HEK293 (cell line): ENCODE results near the gene TREH.
"Not testable (repeated sequence)": the region's sequence is repeated elsewhere in the genome, so short reads cannot be mapped to it uniquely, and the experiment has no call there.

Source experiments
- CTCF ChIA-PET: fragments of 350-600 bp; formaldehyde crosslinking; extraction: SDS; loops from one replicate; lab custom pipeline; 2021; ENCODE audit warnings: antibody characterized with exemption; lab: Yijun Ruan, JAX
- POLR2A ChIA-PET: fragments of 300-600 bp; formaldehyde crosslinking; extraction: SDS; loops from one replicate; lab custom pipeline; 2020; ENCODE audit warnings: antibody characterized with exemption, inconsistent platforms; lab: Yijun Ruan, JAX
- H3K27ac ChIP-seq: fragments of 200-500 bp; sonication (Bioruptor generic); 2 replicates; pipeline ENCODE4 v1.5.1; 2014; ENCODE audit warnings: low read depth, low read length, control low read depth, inconsistent platforms; ENCODE audit errors: extremely low read depth
- H3K36me3 ChIP-seq, 2 experiments: fragments of 200-500 bp in 1 of 2; sonication (Bioruptor generic) in 1 of 2; 1 replicate in 1 of 2; 2 replicates in 1 of 2; pipeline ENCODE4 v1.5.1; 2014 to 2017; ENCODE audit warnings: inconsistent platforms in 2 of 2, low read length in 2 of 2; ENCODE audit not compliant: control insufficient read depth in 2 of 2, insufficient read depth in 1 of 2
- H3K4me1 ChIP-seq: fragments of 200-500 bp; sonication (Bioruptor generic); 2 replicates; pipeline ENCODE4 v1.5.1; 2014; ENCODE audit warnings: mild to moderate bottlenecking, low read length, inconsistent platforms; ENCODE audit not compliant: control insufficient read depth, insufficient read depth
- H3K4me3 ChIP-seq: 2 replicates; pipeline ENCODE4 v1.5.1; 2011; ENCODE audit warnings: low read depth, mild to moderate bottlenecking, control low read depth, low read length, moderate library complexity
- H3K9me3 ChIP-seq: fragments of 200-500 bp; sonication (Bioruptor generic); 2 replicates; pipeline ENCODE4 v1.5.1; 2014; ENCODE audit warnings: low read depth, low read length, inconsistent platforms; ENCODE audit not compliant: control insufficient read depth, insufficient read depth
- IKZF3 ChIP-seq: fragments of 450-650 bp; IDR thresholded peaks from 2 replicates; pipeline ENCODE4 v1.5.0; 2018; ENCODE audit warnings: missing biosample characterization, mild to moderate bottlenecking, missing genetic modification characterization, moderate library complexity
- KLF9 ChIP-seq: fragments of 450-650 bp; formaldehyde crosslinking; IDR thresholded peaks from 2 replicates; pipeline ENCODE4 v1.5.1; 2016; ENCODE audit warnings: missing biosample characterization, missing genetic modification characterization, low read depth
- PRDM1 ChIP-seq: fragments of 450-650 bp; formaldehyde crosslinking; IDR thresholded peaks from 2 replicates; pipeline ENCODE4; 2016; ENCODE audit warnings: missing biosample characterization, missing genetic modification characterization
- YY2 ChIP-seq: fragments of 450-650 bp; formaldehyde crosslinking; IDR thresholded peaks from 2 replicates; pipeline ENCODE4 v1.5.1; 2016; ENCODE audit warnings: missing biosample characterization, missing genetic modification characterization
- ZFP37 ChIP-seq: fragments of 450-650 bp; formaldehyde crosslinking; IDR thresholded peaks from 2 replicates; pipeline ENCODE4 v1.5.1; 2016; ENCODE audit warnings: missing biosample characterization, missing genetic modification characterization
- ZNF138 ChIP-seq: fragments of 450-650 bp; formaldehyde crosslinking; IDR thresholded peaks from 2 replicates; pipeline ENCODE4 v1.5.1; 2016; ENCODE audit warnings: missing biosample characterization, missing genetic modification characterization, borderline replicate concordance
- ZNF175 ChIP-seq: fragments of 450-650 bp; formaldehyde crosslinking; IDR thresholded peaks from 2 replicates; pipeline ENCODE4 v1.5.1; 2016; ENCODE audit warnings: missing biosample characterization, missing genetic modification characterization
- ZNF280D ChIP-seq: fragments of 450-650 bp; formaldehyde crosslinking; IDR thresholded peaks from 2 replicates; pipeline ENCODE4 v1.5.1; 2016; ENCODE audit warnings: missing biosample characterization, missing genetic modification characterization
- ZNF473 ChIP-seq: fragments of 450-650 bp; formaldehyde crosslinking; IDR thresholded peaks from 2 replicates; pipeline ENCODE4 v1.5.1; 2017; ENCODE audit warnings: missing biosample characterization, missing genetic modification characterization
- ZNF571 ChIP-seq: fragments of 450-650 bp; formaldehyde crosslinking; IDR thresholded peaks from 2 replicates; pipeline ENCODE4 v1.5.0; 2017; ENCODE audit warnings: missing biosample characterization, missing genetic modification characterization
- ZNF585B ChIP-seq: fragments of 450-650 bp; formaldehyde crosslinking; IDR thresholded peaks from 2 replicates; pipeline ENCODE4 v1.5.1; 2016; ENCODE audit warnings: missing biosample characterization, missing genetic modification characterization
- ZNF623 ChIP-seq: fragments of 450-650 bp; formaldehyde crosslinking; IDR thresholded peaks from 2 replicates; pipeline ENCODE4 v1.5.1; 2016; ENCODE audit warnings: missing biosample characterization, missing genetic modification characterization
- TF ChIP-seq, protein P1 (sequence below): fragments of 450-650 bp; IDR thresholded peaks from 2 replicates; pipeline ENCODE4 v1.5.1; 2018; ENCODE audit warnings: missing biosample characterization, mild to moderate bottlenecking, missing genetic modification characterization
- TF ChIP-seq, protein P2 (sequence below): fragments of 450-650 bp; formaldehyde crosslinking; IDR thresholded peaks from 2 replicates; pipeline ENCODE4 v1.5.1; 2016; ENCODE audit warnings: missing biosample characterization, missing genetic modification characterization, low read depth
- TF ChIP-seq, protein P3 (sequence below): fragments of 450-650 bp; formaldehyde crosslinking; IDR thresholded peaks from 2 replicates; pipeline ENCODE4 v1.5.1; 2016; ENCODE audit warnings: missing biosample characterization, missing genetic modification characterization
- TF ChIP-seq, protein P4 (sequence below): fragments of 450-650 bp; formaldehyde crosslinking; IDR thresholded peaks from 2 replicates; pipeline ENCODE4 v1.5.1; 2016; ENCODE audit warnings: missing biosample characterization, missing genetic modification characterization

The TREH gene

GRCh38 chr11:118687906-118688305, 8.5 kb upstream of the TREH start:
- Histone ChIP-seq H3K9me3 (no peaks in the 10 kb centered on the region), H3K36me3 (no peaks in the 10 kb centered on the region), H3K4me1 (no peaks in the 10 kb centered on the region), H3K27ac (no peak overlapping the region), H3K4me3 (no peak overlapping the region)
- CTCF ChIA-PET: interaction anchor here (0.5 to 3.4 kb wide), 6 partner anchors 10 to 652 kb away, joined by 3 to 17 read pairs (median 4); partner anchors contain the start of gene HINFP
- TF ChIP-seq ZNF585B (tag by site-specific recombination) (no peak), KLF9 (tag by site-specific recombination) (no peak), ZNF175 (tag by site-specific recombination) (no peak), IKZF3 (tag by site-specific recombination) (no peak), ZNF280D (tag by site-specific recombination) (no peak), YY2 (tag by site-specific recombination) (no peak), ZNF473 (tag by site-specific recombination) (no peak), ZFP37 (tag by site-specific recombination) (no peak), ZNF623 (tag by site-specific recombination) (no peak)
- TF ChIP-seq, all 188 proteins: peak for 0
- POLR2A ChIA-PET: interaction anchor here (0.8 kb wide), 1 partner anchor 23 kb away, joined by 3 read pairs; no protein-coding TSS in a partner anchor

DNA sequence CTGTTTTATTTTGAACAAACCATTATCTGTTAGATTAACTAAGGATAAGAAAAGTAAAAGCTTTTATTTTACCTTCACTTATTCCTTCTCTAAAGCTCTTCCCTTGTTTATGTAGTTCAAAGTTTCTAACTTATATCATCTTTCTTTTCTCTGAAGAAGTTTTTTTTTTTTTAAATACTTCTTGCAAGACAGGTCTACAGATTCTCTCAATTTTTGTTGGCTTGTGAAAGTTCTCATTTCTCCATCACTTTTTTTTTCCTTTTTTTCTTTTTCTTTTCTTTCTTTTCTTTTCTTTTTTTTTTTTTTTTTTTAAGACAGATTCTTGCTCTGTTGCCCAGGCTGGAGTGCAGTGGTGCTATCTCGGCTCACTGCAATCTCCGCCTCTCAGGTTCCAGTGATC, 4.7 kb upstream of the TREH start:
- TF ChIP-seq, protein P1, sequence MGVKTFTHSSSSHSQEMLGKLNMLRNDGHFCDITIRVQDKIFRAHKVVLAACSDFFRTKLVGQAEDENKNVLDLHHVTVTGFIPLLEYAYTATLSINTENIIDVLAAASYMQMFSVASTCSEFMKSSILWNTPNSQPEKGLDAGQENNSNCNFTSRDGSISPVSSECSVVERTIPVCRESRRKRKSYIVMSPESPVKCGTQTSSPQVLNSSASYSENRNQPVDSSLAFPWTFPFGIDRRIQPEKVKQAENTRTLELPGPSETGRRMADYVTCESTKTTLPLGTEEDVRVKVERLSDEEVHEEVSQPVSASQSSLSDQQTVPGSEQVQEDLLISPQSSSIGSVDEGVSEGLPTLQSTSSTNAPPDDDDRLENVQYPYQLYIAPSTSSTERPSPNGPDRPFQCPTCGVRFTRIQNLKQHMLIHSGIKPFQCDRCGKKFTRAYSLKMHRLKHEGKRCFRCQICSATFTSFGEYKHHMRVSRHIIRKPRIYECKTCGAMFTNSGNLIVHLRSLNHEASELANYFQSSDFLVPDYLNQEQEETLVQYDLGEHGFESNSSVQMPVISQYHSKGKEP (tag by site-specific recombination): no peak
- no peak for TF ChIP-seq ZNF138 (tag by site-specific recombination)
- TF ChIP-seq, protein P2, sequence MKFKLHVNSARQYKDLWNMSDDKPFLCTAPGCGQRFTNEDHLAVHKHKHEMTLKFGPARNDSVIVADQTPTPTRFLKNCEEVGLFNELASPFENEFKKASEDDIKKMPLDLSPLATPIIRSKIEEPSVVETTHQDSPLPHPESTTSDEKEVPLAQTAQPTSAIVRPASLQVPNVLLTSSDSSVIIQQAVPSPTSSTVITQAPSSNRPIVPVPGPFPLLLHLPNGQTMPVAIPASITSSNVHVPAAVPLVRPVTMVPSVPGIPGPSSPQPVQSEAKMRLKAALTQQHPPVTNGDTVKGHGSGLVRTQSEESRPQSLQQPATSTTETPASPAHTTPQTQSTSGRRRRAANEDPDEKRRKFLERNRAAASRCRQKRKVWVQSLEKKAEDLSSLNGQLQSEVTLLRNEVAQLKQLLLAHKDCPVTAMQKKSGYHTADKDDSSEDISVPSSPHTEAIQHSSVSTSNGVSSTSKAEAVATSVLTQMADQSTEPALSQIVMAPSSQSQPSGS: no peak
- TF ChIP-seq, protein P3, sequence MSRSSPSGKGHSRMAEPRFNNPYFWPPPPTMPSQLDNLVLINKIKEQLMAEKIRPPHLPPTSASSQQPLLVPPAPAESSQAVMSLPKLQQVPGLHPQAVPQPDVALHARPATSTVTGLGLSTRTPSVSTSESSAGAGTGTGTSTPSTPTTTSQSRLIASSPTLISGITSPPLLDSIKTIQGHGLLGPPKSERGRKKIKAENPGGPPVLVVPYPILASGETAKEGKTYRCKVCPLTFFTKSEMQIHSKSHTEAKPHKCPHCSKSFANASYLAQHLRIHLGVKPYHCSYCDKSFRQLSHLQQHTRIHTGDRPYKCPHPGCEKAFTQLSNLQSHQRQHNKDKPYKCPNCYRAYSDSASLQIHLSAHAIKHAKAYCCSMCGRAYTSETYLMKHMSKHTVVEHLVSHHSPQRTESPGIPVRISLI (tag by site-specific recombination): 0 out of 2 replicates have a peak, but pooled peaks have one; percentile 21
- TF ChIP-seq, protein P4, sequence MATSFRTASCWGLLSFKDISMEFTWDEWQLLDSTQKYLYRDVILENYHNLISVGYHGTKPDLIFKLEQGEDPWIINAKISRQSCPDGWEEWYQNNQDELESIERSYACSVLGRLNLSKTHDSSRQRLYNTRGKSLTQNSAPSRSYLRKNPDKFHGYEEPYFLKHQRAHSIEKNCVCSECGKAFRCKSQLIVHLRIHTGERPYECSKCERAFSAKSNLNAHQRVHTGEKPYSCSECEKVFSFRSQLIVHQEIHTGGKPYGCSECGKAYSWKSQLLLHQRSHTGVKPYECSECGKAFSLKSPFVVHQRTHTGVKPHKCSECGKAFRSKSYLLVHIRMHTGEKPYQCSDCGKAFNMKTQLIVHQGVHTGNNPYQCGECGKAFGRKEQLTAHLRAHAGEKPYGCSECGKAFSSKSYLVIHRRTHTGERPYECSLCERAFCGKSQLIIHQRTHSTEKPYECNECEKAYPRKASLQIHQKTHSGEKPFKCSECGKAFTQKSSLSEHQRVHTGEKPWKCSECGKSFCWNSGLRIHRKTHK (tag by site-specific recombination): no peak
- TF ChIP-seq PRDM1 (tag by site-specific recombination): peak; percentile 93
- TF ChIP-seq ZNF571 (tag by site-specific recombination): no peak
- TF ChIP-seq, all 188 proteins: peak for 2
- no peaks in the 10 kb centered on the region for H3K4me1 ChIP-seq
- ChIA-PET CTCF (interaction anchor here (0.6 to 1.5 kb wide), 4 partner anchors 64 to 294 kb away, joined by 3 to 5 read pairs (median 3); no protein-coding TSS in a partner anchor), POLR2A (no interaction called here)
- H3K27ac ChIP-seq: no peak overlapping the region
- H3K36me3 ChIP-seq: no peaks in the 10 kb centered on the region
- H3K4me3 ChIP-seq: no peak overlapping the region
- no peaks in the 10 kb centered on the region for H3K9me3 ChIP-seq

GRCh38 chr11:118682939-118683338, 3.5 kb upstream of the TREH start:
- CTCF ChIA-PET, H3K4me1 ChIP-seq, H3K9me3 ChIP-seq, H3K36me3 ChIP-seq, POLR2A ChIA-PET, H3K4me3 ChIP-seq, H3K27ac ChIP-seq: not testable (repeated sequence)
